ENCODE data around the gene COL23A1. TPM values are rescaled to one million over a fixed set of nuclear protein-coding genes. Genes with fewer than 3 reads are reported as not detected.

Gene COL23A1
- 6.2 TPM for polyA plus RNA-seq (ENCODE audit: insufficient read length)
- long read RNA-seq, donor 1 = 0 reads
- long read RNA-seq, donor 2 = 0 reads
- long read RNA-seq, donor 3 = 0 reads
- long read RNA-seq, donor 4 = 0 reads
- long read RNA-seq, donor 5 = 0 reads
- long read RNA-seq, donor 6 = 0 reads
- long read RNA-seq, donor 7 = 0 reads
- long read RNA-seq, donor 8 = 0 reads

DNA sequence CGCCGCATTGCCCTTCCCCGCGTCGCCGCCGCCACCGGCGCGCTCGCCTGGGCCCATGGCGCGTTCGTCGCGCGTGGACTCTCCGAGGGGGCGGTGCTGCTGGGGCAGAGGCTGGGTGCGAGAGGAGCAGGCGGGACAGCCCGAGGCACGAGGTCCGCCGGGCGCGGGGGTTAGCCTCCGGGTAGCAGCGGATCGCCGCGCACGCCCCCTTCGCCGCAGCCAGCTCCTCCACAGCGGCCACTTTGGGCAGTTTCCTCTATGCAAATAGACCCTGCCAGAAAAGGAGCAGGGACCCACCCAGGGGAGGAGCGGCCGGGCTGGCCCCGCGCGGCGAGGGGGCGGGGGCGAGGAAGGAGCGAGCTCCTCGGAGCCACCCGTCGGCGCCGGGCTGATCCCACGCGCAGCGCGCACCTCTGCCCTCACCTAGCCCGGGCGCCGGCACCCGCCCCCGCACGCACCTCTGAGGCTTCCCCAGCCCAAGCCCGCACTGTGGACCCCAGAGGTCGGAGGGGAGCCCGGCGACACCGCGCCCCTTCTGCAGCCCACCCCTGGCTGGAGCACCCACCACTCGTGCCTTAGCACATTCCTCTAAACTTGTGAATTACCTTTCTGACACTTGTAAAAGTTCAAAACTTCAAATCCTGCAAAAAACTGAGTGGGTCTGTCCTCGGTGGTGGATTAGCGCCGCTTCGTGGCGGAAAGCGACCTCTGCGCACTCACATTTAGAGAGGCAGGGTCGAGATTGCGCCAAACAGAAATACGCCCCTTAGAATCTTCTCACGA lies at the start of gene COL23A1:
COL23A1 (minus strand) TSS at position 253 of the 783 bp plus-strand sequence.
- peak; percentile 75 for DNase-seq

DNA sequence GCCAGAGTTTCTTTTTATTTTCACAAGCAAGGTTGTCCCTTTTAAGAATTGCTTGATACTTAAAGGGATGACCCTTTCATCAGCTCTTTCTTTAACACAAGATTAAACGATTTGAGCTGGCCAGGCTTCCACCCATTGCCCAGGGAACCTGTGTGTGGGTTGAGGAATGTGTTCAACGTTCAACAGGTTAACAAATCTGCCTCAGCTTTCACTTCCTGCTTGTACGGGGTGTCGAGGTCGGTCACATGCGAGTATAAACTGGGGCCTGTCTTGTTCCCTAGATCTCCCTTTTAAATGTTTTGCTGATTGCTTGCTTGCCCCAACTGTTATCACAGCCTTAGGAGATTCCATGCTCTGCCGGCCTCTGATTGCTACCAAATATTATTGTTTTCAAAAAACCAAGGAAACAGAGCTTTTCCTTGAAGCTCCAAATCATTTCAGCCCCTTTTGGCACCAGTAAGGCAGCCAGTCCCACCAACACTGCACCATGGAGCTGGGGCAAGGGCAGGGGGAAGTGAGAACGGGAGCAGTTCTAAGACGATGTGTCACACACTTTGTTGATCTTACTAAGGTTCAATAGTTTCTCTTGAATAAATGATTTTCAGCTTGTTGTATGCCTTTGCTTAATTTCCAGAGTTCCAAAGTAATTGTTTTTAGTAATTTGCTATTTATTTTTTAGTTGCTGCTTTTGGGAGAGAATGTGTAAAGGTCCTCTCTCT lies 47.3 kb upstream of the COL23A1 start:
- DNase-seq = no peak

DNA sequence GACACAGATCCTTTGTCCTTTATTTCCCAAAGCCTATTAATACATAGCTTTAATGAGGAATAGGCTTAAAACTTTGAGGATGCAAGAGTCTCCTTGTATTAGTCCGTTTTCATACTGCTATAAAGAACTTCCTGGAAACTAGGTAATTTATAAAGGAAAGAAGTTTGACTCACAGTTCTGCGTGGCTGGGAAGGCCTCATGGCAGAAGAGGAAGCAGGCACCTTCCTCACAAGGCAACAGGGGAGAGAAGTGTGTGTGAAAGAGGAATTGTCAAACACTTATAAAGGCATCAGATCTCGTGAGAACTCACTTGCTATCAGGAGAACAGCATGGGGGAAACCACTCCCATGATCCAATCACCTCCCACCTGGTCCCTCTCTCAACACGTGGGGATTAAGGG lies 42.1 kb upstream of the COL23A1 start:
- no peak for DNase-seq

DNA sequence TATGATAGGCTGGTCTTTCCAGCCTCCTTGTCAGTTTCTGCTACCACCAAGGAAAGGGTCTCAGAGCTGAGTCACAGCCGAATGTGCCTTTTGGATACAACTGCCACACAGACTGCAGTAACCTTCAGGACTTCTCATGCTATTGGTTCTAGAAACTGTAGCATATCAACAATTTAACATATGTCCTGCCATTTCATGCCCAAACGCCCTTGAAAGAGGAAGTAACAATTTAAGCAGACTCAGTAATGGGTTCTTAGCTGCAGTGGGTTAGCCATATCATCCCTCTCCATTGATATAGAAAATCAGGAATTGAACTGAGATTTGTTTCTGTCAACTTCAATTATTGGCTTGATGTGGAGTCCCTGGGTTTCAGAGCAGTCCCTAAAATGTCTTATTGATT lies 40.8 kb upstream of the COL23A1 start:
- no peak for DNase-seq

DNA sequence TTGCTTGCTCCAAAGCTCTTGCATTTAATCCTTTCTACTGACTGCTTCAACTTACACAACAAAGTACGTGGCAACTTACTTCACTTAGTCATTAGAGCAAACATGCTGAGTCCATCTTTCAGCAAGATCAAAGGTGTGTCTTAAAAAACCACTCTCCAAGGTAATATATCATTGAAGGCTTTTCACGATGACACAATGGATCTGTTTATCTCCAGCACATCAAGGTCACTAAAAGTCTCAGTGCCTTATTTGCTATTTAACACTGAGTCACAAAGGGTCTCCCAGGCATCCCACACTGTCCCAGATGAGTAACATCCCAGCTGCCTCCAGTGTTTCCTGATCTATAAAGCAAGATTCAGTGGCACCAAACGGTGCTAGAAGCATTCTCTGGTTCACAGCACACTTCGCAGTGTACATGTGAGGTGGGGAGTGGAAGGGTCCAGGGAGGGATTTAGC lies 40.3 kb upstream of the COL23A1 start:
- DNase-seq = no peak

DNA sequence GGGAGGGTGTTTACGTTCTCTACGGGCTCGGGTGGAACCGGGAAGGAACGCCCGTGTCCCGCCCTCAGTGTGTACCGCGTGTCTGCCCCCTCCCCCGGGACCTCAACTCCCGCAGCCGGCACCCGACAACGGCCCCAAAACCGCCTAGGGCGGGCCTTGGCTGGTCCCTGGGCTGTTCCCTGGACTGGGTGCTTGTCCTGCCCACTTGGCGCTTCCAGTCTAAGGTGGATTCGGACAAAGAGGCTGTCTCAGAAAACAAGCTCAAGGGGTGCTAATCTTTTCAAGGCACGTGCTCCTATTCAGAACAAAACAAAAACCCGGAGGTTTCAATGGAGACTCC lies 37.0 kb upstream of the COL23A1 start:
- DNase-seq = no peak

DNA sequence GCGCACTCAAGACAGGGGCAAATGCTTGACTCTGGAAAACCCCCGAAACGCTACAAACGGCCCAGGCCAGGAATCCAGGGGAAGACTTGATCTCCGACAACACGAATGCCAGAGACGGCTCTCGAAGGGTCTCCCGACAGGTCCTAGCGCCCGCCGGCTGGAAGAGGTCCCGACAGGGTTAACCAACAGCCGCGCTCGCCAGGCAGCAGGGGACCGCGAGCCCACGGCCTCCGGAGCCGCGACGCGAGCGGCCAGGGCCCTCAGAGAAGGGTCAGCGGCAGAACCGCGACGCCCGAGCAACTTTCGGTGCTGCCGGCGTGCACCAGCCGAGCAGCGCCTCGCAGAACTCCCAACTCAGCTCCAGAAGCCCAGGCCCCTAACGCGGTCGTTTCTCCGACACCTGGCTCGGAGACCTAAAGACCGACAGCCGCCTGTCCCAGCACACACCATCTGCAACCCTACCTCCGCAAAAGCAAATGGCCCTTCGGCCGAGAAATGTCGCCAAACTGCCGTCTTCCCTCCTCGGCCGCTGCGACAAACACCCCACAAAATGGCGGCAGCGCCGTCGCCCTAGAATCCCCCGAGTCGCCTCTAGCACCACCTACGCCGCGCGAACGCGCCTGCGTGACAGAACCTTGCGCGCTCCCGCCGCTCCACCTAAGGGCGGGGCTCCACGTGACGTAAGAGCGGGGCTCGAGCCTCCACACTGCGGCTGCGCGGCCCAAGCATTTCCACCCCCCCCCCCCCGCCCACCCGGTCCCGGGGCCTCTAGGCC lies 36.5 kb upstream of the COL23A1 start, which contains the start of gene CLK4:
CLK4 (minus strand) TSS at position 567 of the 775 bp plus-strand sequence. CDS start 3,634 bp downstream, outside the sequence.
- DNase-seq = peak; percentile 94

DNA sequence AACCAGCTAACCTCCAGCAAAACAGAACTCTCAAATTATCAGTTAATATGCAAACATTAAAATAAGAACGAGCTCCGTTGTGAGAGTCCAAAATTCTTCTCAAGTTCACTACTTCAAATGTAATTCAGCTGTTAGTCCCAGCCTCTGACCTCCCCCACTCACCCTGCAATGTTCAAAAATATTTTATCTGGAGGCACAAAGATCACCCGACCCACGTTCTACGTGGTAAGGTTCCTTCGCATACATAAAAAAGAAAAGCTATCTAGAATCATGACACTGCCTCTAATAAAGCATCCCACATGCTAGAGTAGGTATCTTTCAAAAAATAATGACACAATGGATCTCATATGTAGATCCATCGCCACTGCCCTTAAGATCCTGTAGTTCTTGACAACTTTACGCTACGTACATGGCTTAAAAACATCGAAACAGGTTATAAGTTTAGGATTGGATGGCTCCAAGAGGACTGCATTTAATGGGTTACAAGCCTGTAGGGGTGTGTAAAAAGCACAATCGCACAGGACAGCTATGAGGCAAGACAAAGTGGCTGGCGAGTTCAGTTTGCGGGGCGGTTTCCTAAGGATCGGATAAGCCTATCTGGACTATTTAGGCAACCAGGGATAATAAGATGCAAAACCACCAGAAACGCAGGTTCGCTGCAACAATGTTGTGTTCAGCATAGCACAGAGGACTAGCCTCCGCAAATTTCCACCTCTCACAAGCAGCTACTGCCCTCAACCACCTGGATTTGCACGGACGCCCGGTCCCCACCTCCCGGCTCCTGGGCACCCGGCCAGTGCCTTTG lies 35.7 kb upstream of the COL23A1 start:
- peak; percentile 53 for DNase-seq

DNA sequence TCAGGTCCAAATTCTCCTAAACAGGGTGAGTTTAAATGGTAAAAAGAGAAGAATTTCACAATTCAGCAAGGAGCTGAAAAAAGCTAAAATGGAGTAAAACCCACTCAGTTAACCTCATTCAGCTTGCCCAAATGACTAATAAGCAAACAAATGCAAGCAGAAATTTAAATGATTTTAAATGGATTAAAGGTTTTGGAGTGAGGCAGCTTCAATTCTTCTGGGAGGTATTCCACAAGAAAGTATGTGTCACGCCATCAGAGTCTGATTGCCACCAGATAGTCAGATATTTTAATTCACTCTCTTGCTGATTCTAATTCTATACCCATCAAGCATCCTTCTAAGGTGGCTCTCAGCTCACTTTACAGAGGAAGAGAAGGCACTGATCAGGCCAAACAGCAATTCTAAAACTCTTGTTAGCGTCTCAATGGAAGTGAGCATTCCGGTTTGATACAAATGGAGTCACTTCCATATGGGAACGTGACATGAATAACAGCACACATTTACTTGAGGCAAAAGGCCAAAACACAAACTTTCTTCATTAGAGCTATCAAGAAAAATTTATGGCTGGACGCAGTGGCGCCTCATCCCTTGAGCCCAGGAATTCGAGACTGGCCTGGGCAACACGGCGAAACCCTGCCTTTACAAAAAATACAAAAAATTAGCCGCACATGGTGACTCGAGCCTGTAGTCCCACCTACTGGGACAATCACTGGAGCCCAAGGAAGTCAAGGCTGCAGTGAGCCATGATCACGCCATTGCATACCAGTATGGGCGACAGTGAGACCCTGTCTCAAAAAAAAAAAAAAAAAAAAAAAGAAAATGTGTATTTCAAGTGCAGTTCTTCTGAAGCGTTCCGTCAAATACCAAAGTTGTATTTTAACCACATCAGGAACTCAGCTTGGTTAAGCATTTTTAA lies 34.7 kb upstream of the COL23A1 start:
- DNase-seq = peak; percentile 45

DNA sequence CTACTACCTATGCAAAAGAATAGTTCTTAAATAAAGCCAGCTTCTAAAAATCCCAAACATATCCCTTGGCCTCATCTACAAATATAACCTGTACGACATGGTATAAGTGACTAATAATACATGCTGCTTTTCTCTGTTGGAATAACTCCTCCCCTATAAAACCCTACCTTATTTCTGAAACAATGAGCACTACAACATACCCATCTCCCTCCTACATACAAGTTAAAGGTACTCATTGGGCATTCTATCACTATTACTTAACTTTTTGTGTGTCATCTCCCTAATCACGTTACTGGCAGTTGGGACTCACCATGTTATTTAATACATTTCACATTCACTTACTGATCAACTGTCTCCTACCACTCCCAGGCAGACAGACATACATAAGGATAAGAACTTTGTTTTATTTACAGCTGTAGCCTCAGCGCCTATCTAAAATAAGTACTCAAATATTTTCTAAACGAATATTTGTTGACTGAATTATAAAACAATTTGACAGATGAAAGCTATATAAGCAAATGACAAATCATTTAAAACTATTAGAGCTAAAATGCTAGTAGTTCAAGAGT lies 32.6 kb upstream of the COL23A1 start:
- DNase-seq = no peak

DNA sequence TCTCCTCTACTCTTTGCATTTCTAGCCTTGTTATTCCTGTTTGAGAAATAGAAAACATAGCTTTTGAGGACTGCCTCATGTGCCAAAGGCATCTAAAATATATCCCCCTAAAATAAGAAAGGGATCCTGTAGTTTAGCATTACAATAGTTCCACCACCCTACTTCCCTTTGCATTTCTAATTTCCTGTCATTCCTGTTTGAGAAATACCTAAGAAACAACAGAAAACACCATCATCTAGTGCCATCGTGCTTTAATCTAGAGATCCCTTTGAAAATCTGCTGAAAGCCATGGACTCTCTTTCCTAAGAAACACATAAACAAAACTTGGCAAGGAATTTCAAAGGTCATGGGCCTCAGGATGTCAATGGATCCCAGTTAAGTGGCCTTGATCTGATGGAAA lies 29.2 kb upstream of the COL23A1 start:
- DNase-seq = no peak

DNA sequence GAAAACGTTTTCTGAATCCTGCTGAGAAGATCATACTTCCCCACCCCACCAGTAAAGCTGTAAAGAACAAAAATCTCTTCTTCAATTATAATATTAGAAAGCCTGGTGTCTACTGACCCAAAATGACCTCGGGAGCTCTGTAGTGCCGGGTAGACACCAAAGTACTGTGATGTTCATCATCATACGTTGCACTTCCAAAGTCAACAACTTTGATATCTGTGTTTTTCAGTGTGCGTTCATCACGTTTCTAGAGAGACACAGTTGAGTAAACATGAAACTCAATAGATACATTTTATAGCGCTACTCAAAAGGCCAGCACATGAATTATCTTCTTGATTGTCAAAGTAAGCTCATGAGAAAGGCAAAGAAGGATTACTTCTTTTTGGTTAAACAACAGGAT lies 22.1 kb upstream of the COL23A1 start:
- no peak for DNase-seq

DNA sequence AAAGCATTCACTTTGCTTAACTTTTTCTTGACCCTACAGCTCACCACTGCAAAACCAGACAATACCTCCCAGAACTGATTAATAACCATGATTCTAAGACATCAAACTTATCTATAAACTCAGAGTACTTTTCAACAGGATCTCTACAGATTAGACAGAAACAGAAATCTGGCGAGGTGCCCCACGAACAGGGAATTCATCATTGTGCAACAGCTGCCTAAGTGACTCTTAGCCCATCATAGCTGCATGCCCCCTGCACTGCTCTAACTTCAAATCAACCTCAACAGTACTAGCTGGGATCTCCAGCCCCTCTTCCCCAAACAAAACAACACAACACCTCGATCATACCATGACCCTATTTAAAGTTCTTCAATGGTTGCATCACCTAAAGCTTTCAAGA lies 16.1 kb upstream of the COL23A1 start:
- DNase-seq = no peak

DNA sequence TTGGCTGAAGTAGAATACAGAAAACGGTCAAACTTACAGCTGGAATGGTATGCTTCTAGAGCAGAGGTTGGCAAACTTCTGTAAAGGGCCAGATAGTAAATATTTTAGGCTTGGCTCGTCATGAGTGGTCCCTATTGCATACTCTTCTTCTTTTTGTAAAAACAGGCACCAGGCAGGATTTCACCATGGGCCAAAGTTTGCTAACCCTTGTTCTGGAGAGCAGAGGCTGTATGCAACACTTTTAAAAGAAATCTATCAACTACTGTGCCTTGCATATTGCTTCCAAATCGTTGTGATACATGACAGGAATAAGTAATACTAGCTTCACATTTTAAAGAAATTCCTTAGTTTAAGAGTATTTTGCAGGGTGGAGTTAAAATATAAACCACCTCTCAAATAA lies 15.6 kb upstream of the COL23A1 start:
- no peak for DNase-seq

DNA sequence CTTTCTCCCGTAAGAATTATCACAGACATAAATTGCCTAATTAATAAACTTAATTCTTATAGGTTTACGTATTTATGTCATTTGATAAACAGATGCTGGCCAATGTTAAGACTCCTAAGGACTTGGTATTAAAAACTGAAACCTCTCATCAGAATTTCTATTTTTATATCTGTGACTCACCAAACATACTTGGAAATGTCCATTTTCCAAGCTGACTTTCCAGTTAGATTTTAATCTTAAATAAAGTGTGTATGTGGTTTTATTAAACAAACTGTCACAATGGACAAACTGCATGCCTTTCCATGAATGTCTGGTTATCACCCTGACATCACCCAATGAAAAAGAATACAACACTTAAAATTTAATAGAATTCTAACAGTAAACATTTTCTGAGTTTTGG lies 12.6 kb upstream of the COL23A1 start:
- no peak for DNase-seq

DNA sequence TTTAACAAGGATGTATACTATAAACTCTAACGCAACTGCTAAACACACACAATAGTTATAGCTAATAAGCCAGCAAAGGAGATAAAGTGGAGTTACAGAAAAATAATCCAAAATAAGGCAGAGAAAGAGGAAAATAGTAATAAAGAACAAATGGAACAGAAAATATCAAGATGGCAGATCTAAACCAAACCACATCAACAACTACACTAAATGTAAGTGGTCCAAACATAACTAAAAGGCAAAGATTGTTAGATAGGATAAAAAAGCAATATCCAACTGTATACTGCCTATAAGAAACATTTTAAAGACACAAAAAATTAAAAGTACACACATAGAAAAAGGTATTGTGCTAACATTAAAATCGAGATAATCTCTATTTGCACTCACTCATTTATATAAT lies 5.6 kb upstream of the COL23A1 start:
- no peak for DNase-seq

DNA sequence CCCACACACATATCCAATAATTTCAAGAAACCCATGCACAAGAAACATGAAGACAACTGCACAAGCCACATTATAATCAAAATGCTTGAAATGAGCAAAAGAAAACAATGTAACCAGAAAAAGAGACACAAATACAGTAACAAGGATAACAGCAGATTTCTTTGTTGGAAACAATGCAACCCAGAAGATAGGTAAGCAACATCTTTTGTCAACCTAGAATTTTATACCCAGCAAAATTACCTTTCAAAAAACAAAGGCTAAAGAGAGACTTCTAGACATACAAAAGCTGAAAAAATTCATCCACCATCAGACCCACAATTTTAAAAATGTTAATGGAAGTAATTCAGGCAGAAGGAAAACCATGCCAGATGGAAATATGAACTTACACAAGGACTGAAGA lies 5.0 kb upstream of the COL23A1 start:
- DNase-seq = no peak

DNA sequence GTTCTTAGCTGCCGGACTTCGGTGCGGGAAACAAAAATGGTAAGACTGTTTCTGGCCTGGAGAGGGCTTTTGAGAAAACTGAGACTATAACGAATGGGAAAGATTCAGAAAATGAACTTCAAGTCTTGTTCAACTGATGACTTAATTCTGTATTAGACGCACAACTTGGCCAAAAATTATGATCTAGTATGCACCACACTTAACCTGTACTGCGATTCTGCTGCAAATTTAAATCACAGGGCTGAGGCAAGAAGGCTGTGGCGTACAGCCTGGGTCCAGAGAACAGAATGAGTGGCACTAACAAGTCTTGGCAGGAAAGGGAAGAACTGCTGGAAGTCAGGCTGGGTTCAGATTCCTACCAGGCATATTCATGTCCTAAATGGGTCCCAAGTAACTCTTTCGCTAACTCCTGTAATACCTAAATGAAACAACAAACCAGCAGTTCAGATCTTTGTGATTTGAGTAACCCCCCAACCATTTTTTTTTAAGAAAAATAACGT lies 781 bp upstream of the COL23A1 start:
- no peak for DNase-seq

DNA sequence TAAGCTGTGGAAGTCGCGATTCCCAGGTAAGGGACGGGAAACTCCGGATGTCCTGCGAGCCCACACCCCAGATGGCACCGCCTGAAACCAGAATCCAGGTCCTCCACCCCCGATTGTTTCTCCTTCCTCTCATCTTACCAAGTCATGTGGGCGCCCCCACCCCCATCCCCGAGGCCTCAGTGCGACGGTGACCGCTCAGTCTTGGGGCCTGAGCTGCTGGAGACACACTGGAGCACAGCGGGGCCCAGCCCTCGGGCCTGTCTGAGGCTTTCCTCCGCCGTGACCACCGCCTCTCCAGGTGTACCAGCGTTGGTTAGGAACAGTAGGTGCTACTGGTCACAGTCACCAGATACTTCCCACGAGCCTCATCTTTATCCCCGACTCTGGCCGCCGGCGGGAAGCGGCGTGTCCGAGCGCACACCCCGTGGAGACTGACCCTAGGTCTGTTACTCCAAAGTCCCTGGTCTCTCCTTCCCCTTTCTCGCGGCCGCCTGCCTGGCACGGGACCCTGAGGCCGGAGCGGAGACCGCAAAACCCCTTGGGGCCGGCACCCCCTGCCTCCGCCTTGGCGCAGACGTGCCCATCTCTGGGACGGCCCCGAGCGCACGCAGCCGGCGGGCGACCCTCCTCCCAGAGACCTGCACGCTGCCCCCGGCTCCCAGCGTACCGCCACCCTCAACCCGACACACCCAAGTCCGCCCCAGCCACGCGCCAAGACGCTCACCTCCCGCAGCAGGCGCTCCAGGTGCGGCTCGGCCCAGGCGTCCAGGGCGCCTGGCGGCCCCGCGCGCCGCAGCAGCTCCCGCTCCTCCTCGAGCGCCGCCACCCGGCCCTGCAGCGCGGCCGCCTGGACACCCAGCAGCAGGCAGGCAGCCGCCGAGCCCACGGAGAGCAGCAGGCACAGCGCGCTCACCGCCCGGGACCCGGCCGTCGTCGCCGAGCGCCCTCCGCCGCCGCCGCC lies 733 bp downstream of the COL23A1 start:
- DNase-seq = no peak
